DOHH2 (cell line): ENCODE measurements around the gene EML6.

ENCODE experiments used
- EZH2phosphoT487 ChIP-seq: fragments of 200-600 bp; sonication (generic); IDR thresholded peaks from 2 replicates; pipeline ENCODE4 v1.6.1; 2017; ENCODE audit warnings: borderline replicate concordance, mild to moderate bottlenecking, antibody characterized with exemption, low read length, moderate library complexity, mixed read lengths
- TF ChIP-seq, protein P1 (sequence below): fragments of 200-600 bp; sonication (generic); IDR thresholded peaks from one replicate; pipeline ENCODE4 v1.5.1; 2014; ENCODE audit warnings: antibody characterized with exemption, mild to moderate bottlenecking, low read depth, low read length; ENCODE audit not compliant: poor library complexity, severe bottlenecking

DNA sequence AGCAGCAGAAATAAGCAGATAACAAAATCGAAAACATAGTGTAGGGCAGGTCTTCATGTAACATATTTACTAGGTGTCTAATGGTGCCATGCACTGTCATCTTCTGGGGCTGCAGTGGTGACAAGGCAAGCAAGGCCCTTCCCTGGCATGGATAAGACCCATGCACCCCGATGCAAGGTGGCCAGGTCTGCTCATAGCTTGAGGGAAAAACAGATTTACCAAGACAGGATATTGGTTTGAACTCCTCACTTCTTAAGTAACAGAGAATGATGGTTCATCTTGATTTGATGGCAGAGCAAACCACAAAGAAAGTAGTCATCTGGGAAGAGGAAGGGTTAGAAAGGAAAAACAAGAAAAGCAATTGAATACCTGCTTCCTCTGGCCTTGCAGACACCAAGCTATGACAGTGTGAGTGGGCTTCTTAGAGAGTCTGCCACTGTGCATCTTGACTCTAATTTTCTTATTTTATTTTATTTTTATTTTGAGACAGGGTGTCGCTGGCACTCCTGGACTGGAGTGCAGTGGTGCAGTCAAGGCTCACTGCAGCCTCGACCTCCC, 35.8 kb upstream of the EML6 start:
- TF ChIP-seq, protein P1, sequence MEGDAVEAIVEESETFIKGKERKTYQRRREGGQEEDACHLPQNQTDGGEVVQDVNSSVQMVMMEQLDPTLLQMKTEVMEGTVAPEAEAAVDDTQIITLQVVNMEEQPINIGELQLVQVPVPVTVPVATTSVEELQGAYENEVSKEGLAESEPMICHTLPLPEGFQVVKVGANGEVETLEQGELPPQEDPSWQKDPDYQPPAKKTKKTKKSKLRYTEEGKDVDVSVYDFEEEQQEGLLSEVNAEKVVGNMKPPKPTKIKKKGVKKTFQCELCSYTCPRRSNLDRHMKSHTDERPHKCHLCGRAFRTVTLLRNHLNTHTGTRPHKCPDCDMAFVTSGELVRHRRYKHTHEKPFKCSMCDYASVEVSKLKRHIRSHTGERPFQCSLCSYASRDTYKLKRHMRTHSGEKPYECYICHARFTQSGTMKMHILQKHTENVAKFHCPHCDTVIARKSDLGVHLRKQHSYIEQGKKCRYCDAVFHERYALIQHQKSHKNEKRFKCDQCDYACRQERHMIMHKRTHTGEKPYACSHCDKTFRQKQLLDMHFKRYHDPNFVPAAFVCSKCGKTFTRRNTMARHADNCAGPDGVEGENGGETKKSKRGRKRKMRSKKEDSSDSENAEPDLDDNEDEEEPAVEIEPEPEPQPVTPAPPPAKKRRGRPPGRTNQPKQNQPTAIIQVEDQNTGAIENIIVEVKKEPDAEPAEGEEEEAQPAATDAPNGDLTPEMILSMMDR, result no peak
- no peak for TF ChIP-seq EZH2phosphoT487
